ENCODE measurements around the gene EFL1.

Gene EFL1

DNA sequence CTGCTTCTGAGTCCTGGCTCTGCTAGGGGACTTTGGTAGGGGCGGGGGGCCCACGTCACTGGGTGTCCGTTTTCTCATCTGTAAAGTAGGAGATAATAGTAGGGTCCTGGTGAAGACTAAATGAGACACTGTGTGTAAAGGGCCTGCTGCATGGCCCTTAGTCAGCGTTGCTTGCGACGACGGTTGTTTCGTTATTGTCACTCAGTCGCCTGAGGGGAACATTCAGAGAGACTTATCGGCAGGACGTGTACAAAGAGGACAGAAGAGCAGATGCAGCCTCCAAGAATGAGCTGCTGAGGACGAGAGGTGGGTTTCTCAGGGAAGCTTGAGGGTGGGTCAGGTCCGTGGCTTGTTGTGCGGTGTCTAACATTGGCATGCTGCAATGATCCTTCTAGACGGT is 163.9 kb downstream of the EFL1 start:
- H3K9me3 ChIP-seq (ENCODE audit: control insufficient read depth, insufficient read depth, low read length), result no peaks in the 10 kb centered on the region
- H3K36me3 ChIP-seq (ENCODE audit: insufficient read depth, low read length), result no peaks in the 10 kb centered on the region
- H3K4me1 ChIP-seq (ENCODE audit: insufficient read depth, low read length), result peaks cover 14% of the 10 kb centered on the region
- H3K9ac ChIP-seq (ENCODE audit: low read depth, low read length), result no peak overlapping the region

DNA sequence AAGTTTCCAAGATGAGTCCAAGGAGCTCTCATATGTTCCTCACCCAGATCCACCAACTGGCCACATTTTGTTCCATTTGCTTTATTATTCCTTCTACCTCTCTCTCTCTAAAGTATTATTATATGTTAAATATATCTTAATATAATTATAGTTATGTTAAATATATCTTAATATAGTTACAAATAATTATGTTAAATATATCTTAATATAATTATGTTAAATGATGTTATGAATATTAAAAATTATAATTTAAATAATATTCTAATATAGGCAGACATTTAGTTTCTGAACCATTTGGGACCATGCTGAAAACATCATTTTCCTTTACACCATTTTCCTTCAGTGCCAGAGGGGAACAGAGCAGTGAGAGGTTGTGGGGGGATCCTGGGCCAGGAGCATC is 166.7 kb downstream of the EFL1 start:
- H3K36me3 ChIP-seq (ENCODE audit: insufficient read depth, low read length), result no peaks in the 10 kb centered on the region
- H3K4me1 ChIP-seq (ENCODE audit: insufficient read depth, low read length), result peaks cover 12% of the 10 kb centered on the region
- no peak overlapping the region for H3K9ac ChIP-seq (ENCODE audit: low read depth, low read length)
- no peaks in the 10 kb centered on the region; the same call in 1 of the 2 replicates for H3K9me3 ChIP-seq (ENCODE audit: control insufficient read depth, insufficient read depth, low read length)

DNA sequence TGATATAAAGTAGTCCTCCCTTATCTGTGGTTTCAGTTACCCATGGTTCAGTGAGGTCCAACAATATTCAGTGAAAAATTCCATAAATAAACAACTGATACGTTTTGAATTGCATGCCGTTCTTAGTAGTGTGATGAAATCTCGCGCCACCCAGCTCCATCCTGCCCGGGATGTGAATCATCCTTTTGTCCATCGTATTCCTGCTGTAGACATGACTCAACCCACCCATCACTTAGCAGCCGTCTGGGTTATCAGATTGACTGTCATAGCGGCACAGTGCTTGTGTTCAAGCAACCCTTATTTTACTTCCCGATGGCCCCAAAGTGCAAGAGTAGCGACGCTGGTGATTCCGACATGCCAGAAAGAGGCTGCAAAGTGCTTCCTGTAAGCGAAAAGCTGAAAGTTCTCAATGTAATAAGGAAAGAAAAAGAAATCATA is 168.7 kb downstream of the EFL1 start:
- H3K4me1 ChIP-seq (ENCODE audit: insufficient read depth, low read length), result peaks cover under 1% of the 10 kb centered on the region; the same call in 1 of the 2 replicates
- H3K36me3 ChIP-seq (ENCODE audit: insufficient read depth, low read length), result no peaks in the 10 kb centered on the region
- H3K9me3 ChIP-seq (ENCODE audit: control insufficient read depth, insufficient read depth, low read length), result no peaks in the 10 kb centered on the region; the same call in 1 of the 2 replicates
- H3K9ac ChIP-seq (ENCODE audit: low read depth, low read length), result no peak overlapping the region

GRCh38 chr15:82093325-82093724 is 169.2 kb downstream of the EFL1 start:
- no peaks in the 10 kb centered on the region for H3K36me3 ChIP-seq (ENCODE audit: insufficient read depth, low read length)
- H3K9me3 ChIP-seq (ENCODE audit: control insufficient read depth, insufficient read depth, low read length), result no peaks in the 10 kb centered on the region; the same call in 1 of the 2 replicates
- H3K9ac ChIP-seq (ENCODE audit: low read depth, low read length), result no peak overlapping the region
- H3K4me1 ChIP-seq (ENCODE audit: insufficient read depth, low read length), result peaks cover 6% of the 10 kb centered on the region

GRCh38 chr15:82091636-82092140 is 170.8 kb downstream of the EFL1 start:
- no peaks in the 10 kb centered on the region; the same call in 1 of the 2 replicates for H3K9me3 ChIP-seq (ENCODE audit: control insufficient read depth, insufficient read depth, low read length)
- no peak overlapping the region for H3K9ac ChIP-seq (ENCODE audit: low read depth, low read length)
- H3K36me3 ChIP-seq (ENCODE audit: insufficient read depth, low read length), result no peaks in the 10 kb centered on the region
- H3K4me1 ChIP-seq (ENCODE audit: insufficient read depth, low read length), result peaks cover 7% of the 10 kb centered on the region

GRCh38 chr15:82086243-82086995 is 176.1 kb downstream of the EFL1 start:
- H3K9ac ChIP-seq (ENCODE audit: low read depth, low read length), result no peak overlapping the region
- no peaks in the 10 kb centered on the region for H3K36me3 ChIP-seq (ENCODE audit: insufficient read depth, low read length)
- peaks cover 10% of the 10 kb centered on the region for H3K4me1 ChIP-seq (ENCODE audit: insufficient read depth, low read length)
- H3K9me3 ChIP-seq (ENCODE audit: control insufficient read depth, insufficient read depth, low read length), result no peaks in the 10 kb centered on the region

DNA sequence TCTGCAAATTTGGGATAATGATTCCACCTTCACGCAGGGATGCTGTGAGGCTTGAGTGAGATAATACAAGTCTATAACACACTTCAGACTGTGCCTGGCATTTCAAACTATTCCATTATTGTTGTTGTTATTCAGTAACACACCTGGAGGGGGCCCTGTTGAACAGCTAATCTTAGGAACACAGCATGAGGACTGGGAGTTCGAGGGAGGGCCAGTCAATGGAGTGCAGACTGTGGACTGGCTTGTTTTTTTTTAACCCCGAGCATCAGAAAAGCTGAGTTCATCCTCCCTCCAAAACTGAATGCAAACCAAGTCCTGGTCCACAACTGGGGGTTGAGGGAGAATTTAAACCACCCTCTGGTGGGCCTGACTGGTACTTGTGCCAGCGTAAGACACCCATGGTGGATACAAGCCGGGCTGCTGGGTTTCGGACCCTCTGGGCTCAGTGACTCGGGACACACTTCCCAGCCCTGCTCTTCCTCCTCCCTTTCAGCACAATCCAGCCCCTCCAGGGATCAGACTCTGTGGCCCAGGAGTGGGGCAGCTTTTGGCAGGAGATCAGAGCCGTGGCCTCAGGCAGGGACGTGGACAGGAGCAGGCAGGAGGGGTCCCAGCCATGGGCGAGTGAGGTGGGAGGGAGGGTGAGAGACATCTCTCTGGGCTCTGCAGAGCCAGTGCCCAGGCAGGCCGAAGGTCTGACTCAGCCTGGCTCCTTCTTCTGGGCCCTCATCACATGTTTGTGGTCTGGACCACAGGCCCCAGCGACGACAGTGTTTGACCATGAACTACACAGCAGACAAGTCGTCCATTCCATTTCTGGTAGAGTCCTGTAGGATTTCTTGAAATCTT is 180.4 kb downstream of the EFL1 start:
- Histone ChIP-seq H3K9me3 (ENCODE audit: control insufficient read depth, insufficient read depth, low read length) (no peaks in the 10 kb centered on the region), H3K4me1 (ENCODE audit: insufficient read depth, low read length) (peaks cover 3% of the 10 kb centered on the region; the same call in 1 of the 2 replicates), H3K36me3 (ENCODE audit: insufficient read depth, low read length) (no peaks in the 10 kb centered on the region), H3K9ac (ENCODE audit: low read depth, low read length) (no peak overlapping the region)

GRCh38 chr15:82080774-82081173 is 181.8 kb downstream of the EFL1 start:
- Histone ChIP-seq H3K9me3 (ENCODE audit: control insufficient read depth, insufficient read depth, low read length) (no peaks in the 10 kb centered on the region), H3K9ac (ENCODE audit: low read depth, low read length) (no peak overlapping the region), H3K4me1 (ENCODE audit: insufficient read depth, low read length) (peaks cover 3% of the 10 kb centered on the region; the same call in 1 of the 2 replicates), H3K36me3 (ENCODE audit: insufficient read depth, low read length) (no peaks in the 10 kb centered on the region)
